SK-N-SH (cell line): ENCODE results near the gene GGA3. TPM values are rescaled to one million over a fixed set of nuclear protein-coding genes. Genes with fewer than 3 reads are reported as not detected.
A peak's percentile ranks its signal among the peaks of the same experiment; 100 is the strongest.

ENCODE experiments used
- CTCF ChIA-PET: fragments of 300-600, 350-600 bp; formaldehyde crosslinking; extraction: SDS; loops from one replicate; lab custom pipeline; 2021; lab: Yijun Ruan, JAX
- POLR2A ChIA-PET: fragments of 350-600 bp; sonication (Branson Sonifier 250); formaldehyde crosslinking; extraction: SDS; loops from one replicate; lab custom pipeline; 2020; ENCODE audit warnings: antibody characterized with exemption, inconsistent platforms; lab: Yijun Ruan, JAX
- DNase-seq: peaks from one replicate; pipeline ENCODE4 v3.0.0; 2012
- H2AFZ ChIP-seq: fragments of 200-600 bp; sonication (generic); 2 replicates; pipeline ENCODE4 v1.8.1; 2016; ENCODE audit warnings: antibody characterized with exemption, mild to moderate bottlenecking, low read depth
- H3F3A ChIP-seq: fragments of 200-600 bp; sonication (generic); replicated peaks from 2 replicates; pipeline ENCODE3; 2016; ENCODE audit warnings: antibody characterized with exemption, mild to moderate bottlenecking; ENCODE audit not compliant: insufficient read depth
- H3K27ac ChIP-seq, 2 experiments: fragments of 200-500 bp in 1 of 2; fragments of 200-600 bp in 1 of 2; sonication (Bioruptor generic) in 1 of 2; sonication (generic), shearing (Covaris generic) in 1 of 2; 2 replicates each; pipeline versions ENCODE4 v1.5.1 to v1.6.1; 2014 to 2016; ENCODE audit warnings: low read depth in 2 of 2, inconsistent platforms in 1 of 2, low read length in 1 of 2, mild to moderate bottlenecking in 1 of 2, mixed read lengths in 1 of 2
- H3K27me3 ChIP-seq: fragments of 200-600 bp; sonication (generic), shearing (Covaris generic); 2 replicates; pipeline ENCODE4 v1.6.1; 2016; ENCODE audit warnings: mixed run types; ENCODE audit not compliant: insufficient read depth
- H3K36me3 ChIP-seq, 2 experiments: fragments of 200-500 bp in 1 of 2; fragments of 200-600 bp in 1 of 2; sonication (Bioruptor generic) in 1 of 2; sonication (generic) in 1 of 2; replicated peaks in 1 of 2; 2 replicates each; pipeline versions ENCODE3 to v1.5.1; 2014 to 2016; ENCODE audit warnings: low read length in 1 of 2, mild to moderate bottlenecking in 1 of 2; ENCODE audit not compliant: insufficient read depth in 2 of 2, control insufficient read depth in 1 of 2
- H3K4me1 ChIP-seq, 2 experiments: fragments of 200-500 bp in 1 of 2; fragments of 200-600 bp in 1 of 2; sonication (Bioruptor generic) in 1 of 2; sonication (generic), shearing (Covaris generic) in 1 of 2; 2 replicates each; pipeline versions ENCODE4 v1.5.1 to v1.6.1; 2014 to 2016; ENCODE audit warnings: low read depth in 1 of 2, low read length in 1 of 2, mixed run types in 1 of 2; ENCODE audit not compliant: insufficient read depth in 2 of 2, control insufficient read depth in 1 of 2
- H3K4me2 ChIP-seq: fragments of 200-600 bp; sonication (generic), shearing (Covaris generic); 2 replicates; pipeline ENCODE4 v1.6.1; 2017; ENCODE audit warnings: mixed run types
- H3K4me3 ChIP-seq, 2 experiments: fragments of 200-500 bp in 1 of 2; fragments of 200-600 bp in 1 of 2; sonication (Bioruptor generic) in 1 of 2; sonication (generic), shearing (Covaris generic) in 1 of 2; 2 replicates each; pipeline versions ENCODE4 v1.5.1 to v1.8.1; 2014 to 2016; ENCODE audit warnings: low read depth in 2 of 2, inconsistent platforms in 1 of 2, low read length in 1 of 2, mild to moderate bottlenecking in 1 of 2, mixed read lengths in 1 of 2, moderate library complexity in 1 of 2
- H3K79me2 ChIP-seq: fragments of 200-600 bp; sonication (generic); 2 replicates; pipeline ENCODE4 v1.8.1; 2017; ENCODE audit warnings: mild to moderate bottlenecking; ENCODE audit not compliant: insufficient read depth
- H3K9ac ChIP-seq: fragments of 200-600 bp; sonication (generic); 2 replicates; pipeline ENCODE4 v1.6.1; 2017; ENCODE audit warnings: mixed run types
- H3K9me2 ChIP-seq: fragments of 200-600 bp; sonication (generic); 2 replicates; pipeline ENCODE4 v1.6.1; 2017; ENCODE audit warnings: mixed run types
- H3K9me3 ChIP-seq: fragments of 200-600 bp; sonication (generic); 2 replicates; pipeline ENCODE4 v1.6.1; 2017; ENCODE audit warnings: mixed run types, mild to moderate bottlenecking, moderate library complexity
- H4K20me1 ChIP-seq: fragments of 200-600 bp; sonication (generic); 2 replicates; pipeline ENCODE4 v1.6.1; 2017; ENCODE audit warnings: mild to moderate bottlenecking, mixed run types; ENCODE audit not compliant: insufficient read depth
- CHD2 ChIP-seq: fragments of 150-350 bp; IDR thresholded peaks from 2 replicates; pipeline ENCODE4 v1.6.1; 2018; ENCODE audit warnings: low read length; ENCODE audit not compliant: partially characterized antibody
- ELF1 ChIP-seq: IDR thresholded peaks from 2 replicates; pipeline ENCODE4 v1.4.0; 2012
- FOXM1 ChIP-seq: IDR thresholded peaks from 2 replicates; pipeline ENCODE4 v1.4.0; 2012; ENCODE audit warnings: low read depth, mild to moderate bottlenecking
- MAX ChIP-seq: IDR thresholded peaks from 2 replicates; pipeline ENCODE4 v1.4.0; 2012; ENCODE audit warnings: low read depth
- MEF2A ChIP-seq: IDR thresholded peaks from 2 replicates; pipeline ENCODE4 v1.4.0; 2012; ENCODE audit warnings: low read depth, borderline replicate concordance
- NFIC ChIP-seq: IDR thresholded peaks from 2 replicates; pipeline ENCODE4 v1.4.0; 2012; ENCODE audit warnings: borderline replicate concordance
- POLR2AphosphoS5 ChIP-seq: IDR thresholded peaks from 2 replicates; pipeline ENCODE4 v1.6.1; 2012; ENCODE audit warnings: low read depth, low read length
- RCOR1 ChIP-seq: fragments of 150-350 bp; IDR thresholded peaks from 2 replicates; pipeline ENCODE4 v1.6.1; 2017; ENCODE audit warnings: antibody characterized with exemption, low read length
- REST ChIP-seq: IDR thresholded peaks from 2 replicates; pipeline ENCODE4 v1.6.1; 2012; ENCODE audit warnings: mild to moderate bottlenecking, low read depth, low read length, moderate library complexity
- RFX5 ChIP-seq: IDR thresholded peaks from 2 replicates; pipeline ENCODE4 v1.6.1; 2012; ENCODE audit warnings: mild to moderate bottlenecking, improper control_type of control experiment, low read length
- SMC3 ChIP-seq: IDR thresholded peaks from 2 replicates; pipeline ENCODE4 v1.6.1; 2012; ENCODE audit warnings: low read depth, low read length, improper control_type of control experiment
- TAF1 ChIP-seq: IDR thresholded peaks from 2 replicates; pipeline ENCODE4 v1.6.1; 2012; ENCODE audit warnings: low read depth, mild to moderate bottlenecking, low read length, moderate library complexity, borderline replicate concordance
- WGBS: methylation state at CpG from one replicate; pipeline ENCODE4 v1.1.6; 2017; ENCODE audit warnings: low lambda C conversion rate; 5-methylcytosine and 5-hydroxymethylcytosine counted together
- polyA plus RNA-seq, 3 experiments: library from polyadenylated mRNA; depleted of rRNA; stranded (reverse); fragments of >200 nt; gene quantifications; 2 replicates each; pipeline ENCODE4 v1.2.3, GENCODE V29; 2012
- TF ChIP-seq, protein P1 (sequence below): fragments of 150-350 bp; IDR thresholded peaks from 2 replicates; pipeline ENCODE4 v1.6.1; 2017; ENCODE audit warnings: antibody characterized with exemption, low read length, low read depth, borderline replicate concordance
- TF ChIP-seq, protein P2 (sequence below): IDR thresholded peaks from 2 replicates; pipeline ENCODE4 v1.4.0; 2012; ENCODE audit warnings: low read depth, borderline replicate concordance
- TF ChIP-seq, protein P3 (sequence below): fragments of 150-350 bp; IDR thresholded peaks from 2 replicates; pipeline ENCODE4 v1.6.1; 2016; ENCODE audit warnings: mild to moderate bottlenecking, low read depth, low read length
- TF ChIP-seq, protein P4 (sequence below): IDR thresholded peaks from 2 replicates; pipeline ENCODE4; 2012

Gene GGA3
- polyA plus RNA-seq, 1 of the 3 experiments (the other 2 are of a cell fraction) = 42.5 TPM

DNA sequence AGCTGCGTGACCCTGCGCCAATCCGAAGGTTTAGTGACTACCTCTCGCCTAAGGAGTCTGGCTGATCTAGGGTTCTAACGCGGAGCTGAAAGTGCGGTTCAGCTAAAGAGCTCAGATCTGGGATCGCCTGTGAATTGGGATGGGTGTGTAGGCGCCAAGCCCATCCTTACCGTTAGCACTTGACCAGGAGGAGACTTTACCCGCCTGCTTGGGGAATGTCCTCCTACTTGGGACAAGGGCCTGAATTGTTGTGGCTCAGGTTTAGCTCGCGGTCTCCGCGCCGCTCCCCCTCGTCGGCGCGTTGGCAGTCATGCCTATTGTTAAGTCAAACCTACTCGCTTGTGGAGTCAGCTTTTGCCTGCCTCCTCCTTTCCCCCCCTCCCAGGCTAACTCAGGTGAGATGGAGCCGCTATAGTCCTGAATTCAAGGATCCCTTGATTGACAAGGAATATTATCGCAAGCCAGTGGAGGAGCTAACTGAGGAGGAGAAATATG is 753 bp upstream of the GGA3 start:
- H3K9ac ChIP-seq = peak overlapping the region; percentile 97
- H3K9me2 ChIP-seq = no peaks in the 10 kb centered on the region
- H3K9me3 ChIP-seq = no peaks in the 10 kb centered on the region
- H3K36me3 ChIP-seq = peaks cover 31 to 35% of the 10 kb centered on the region in 2 experiments
- peak overlapping the region; percentile 95 for H3K4me2 ChIP-seq
- POLR2A ChIA-PET = interaction anchor here (0.6 to 3.3 kb wide), 11 partner anchors 9 to 254 kb away, joined by 3 to 67 read pairs (median 9); partner anchors contain the start of genes GRB2, MIF4GD, SLC25A19 and TMEM94
- H3K4me1 ChIP-seq = peaks cover 4 to 21% of the 10 kb centered on the region in 2 experiments; a peak in 2 of 4 replicates
- peaks cover 13% of the 10 kb centered on the region; the same call in 1 of the 2 replicates for H4K20me1 ChIP-seq
- TF ChIP-seq MEF2A (no peak), RCOR1 (no peak), SMC3 (no peak), TAF1 (no peak), POLR2AphosphoS5 (no peak), CHD2 (no peak), REST (no peak), ELF1 (no peak), RFX5 (no peak), MAX (no peak), NFIC (no peak), FOXM1 (no peak)
- TF ChIP-seq, protein P1, sequence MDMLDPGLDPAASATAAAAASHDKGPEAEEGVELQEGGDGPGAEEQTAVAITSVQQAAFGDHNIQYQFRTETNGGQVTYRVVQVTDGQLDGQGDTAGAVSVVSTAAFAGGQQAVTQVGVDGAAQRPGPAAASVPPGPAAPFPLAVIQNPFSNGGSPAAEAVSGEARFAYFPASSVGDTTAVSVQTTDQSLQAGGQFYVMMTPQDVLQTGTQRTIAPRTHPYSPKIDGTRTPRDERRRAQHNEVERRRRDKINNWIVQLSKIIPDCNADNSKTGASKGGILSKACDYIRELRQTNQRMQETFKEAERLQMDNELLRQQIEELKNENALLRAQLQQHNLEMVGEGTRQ = no peak
- TF ChIP-seq, protein P2, sequence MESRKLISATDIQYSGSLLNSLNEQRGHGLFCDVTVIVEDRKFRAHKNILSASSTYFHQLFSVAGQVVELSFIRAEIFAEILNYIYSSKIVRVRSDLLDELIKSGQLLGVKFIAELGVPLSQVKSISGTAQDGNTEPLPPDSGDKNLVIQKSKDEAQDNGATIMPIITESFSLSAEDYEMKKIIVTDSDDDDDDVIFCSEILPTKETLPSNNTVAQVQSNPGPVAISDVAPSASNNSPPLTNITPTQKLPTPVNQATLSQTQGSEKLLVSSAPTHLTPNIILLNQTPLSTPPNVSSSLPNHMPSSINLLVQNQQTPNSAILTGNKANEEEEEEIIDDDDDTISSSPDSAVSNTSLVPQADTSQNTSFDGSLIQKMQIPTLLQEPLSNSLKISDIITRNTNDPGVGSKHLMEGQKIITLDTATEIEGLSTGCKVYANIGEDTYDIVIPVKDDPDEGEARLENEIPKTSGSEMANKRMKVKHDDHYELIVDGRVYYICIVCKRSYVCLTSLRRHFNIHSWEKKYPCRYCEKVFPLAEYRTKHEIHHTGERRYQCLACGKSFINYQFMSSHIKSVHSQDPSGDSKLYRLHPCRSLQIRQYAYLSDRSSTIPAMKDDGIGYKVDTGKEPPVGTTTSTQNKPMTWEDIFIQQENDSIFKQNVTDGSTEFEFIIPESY = no peak
- TF ChIP-seq, protein P3, sequence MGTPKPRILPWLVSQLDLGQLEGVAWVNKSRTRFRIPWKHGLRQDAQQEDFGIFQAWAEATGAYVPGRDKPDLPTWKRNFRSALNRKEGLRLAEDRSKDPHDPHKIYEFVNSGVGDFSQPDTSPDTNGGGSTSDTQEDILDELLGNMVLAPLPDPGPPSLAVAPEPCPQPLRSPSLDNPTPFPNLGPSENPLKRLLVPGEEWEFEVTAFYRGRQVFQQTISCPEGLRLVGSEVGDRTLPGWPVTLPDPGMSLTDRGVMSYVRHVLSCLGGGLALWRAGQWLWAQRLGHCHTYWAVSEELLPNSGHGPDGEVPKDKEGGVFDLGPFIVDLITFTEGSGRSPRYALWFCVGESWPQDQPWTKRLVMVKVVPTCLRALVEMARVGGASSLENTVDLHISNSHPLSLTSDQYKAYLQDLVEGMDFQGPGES = no peak
- TF ChIP-seq, protein P4, sequence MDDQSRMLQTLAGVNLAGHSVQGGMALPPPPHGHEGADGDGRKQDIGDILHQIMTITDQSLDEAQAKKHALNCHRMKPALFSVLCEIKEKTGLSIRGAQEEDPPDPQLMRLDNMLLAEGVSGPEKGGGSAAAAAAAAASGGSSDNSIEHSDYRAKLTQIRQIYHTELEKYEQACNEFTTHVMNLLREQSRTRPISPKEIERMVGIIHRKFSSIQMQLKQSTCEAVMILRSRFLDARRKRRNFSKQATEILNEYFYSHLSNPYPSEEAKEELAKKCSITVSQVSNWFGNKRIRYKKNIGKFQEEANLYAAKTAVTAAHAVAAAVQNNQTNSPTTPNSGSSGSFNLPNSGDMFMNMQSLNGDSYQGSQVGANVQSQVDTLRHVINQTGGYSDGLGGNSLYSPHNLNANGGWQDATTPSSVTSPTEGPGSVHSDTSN = no peak
- TF ChIP-seq, all 33 proteins: peak for 0
- peak overlapping the region; percentile 96 to 98 for H3K27ac ChIP-seq
- WGBS = 2% methylated on average over 12 of the region's 23 CpGs
- H3K79me2 ChIP-seq = peaks cover 67% of the 10 kb centered on the region
- peak overlapping the region; percentile 91 for H2AFZ ChIP-seq
- H3K4me3 ChIP-seq = peak overlapping the region; percentile 88 to 99
- no peaks in the 10 kb centered on the region for H3K27me3 ChIP-seq
- no peaks in the 10 kb centered on the region for H3F3A ChIP-seq
- CTCF ChIA-PET = interaction anchor here (0.5 to 5.7 kb wide), 17 partner anchors 10 to 371 kb away, joined by 3 to 102 read pairs (median 6); partner anchors contain the start of genes MIF4GD, NUP85, SLC25A19 and SMIM5
- DNase-seq = no peak
